Measurements from ENCODE around the gene BCL2L15. TPM values are rescaled to one million over a fixed set of nuclear protein-coding genes. Genes with fewer than 3 reads are reported as not detected.
A peak's percentile ranks its signal among the peaks of the same experiment; 100 is the strongest.

The BCL2L15 gene
- polyA plus RNA-seq, 4 donors, result 14.8 to 214 (median 132) TPM

GRCh38 chr1:113904293-113904673, 16.9 kb upstream of the BCL2L15 start:
- DNase-seq, result no peak
- no peak for FAIRE-seq
- Histone ChIP-seq H3K4me3 (ENCODE audit: low read depth in 1 of 3, low read length in 3 of 3) (peak overlapping the region; percentile 13 to 80 (median 60)), H3K36me3 (ENCODE audit: control insufficient read depth in 3 of 3, insufficient read depth in 2 of 3, low read depth in 1 of 3, low read length in 3 of 3) (peaks cover 0 to 18% (median 10%) of the 10 kb centered on the region in 3 donors), H3K9me3 (ENCODE audit: control insufficient read depth in 2 of 2, insufficient read depth in 1 of 2, low read depth in 1 of 2, low read length in 1 of 2) (no peaks in the 10 kb centered on the region), H3K27ac (ENCODE audit: low read depth in 1 of 3, low read length in 2 of 3) (peak overlapping the region; percentile 86 to 92 (median 91)), H3K27me3 (ENCODE audit: control insufficient read depth in 3 of 3, insufficient read depth in 3 of 3, low read length in 3 of 3) (no peaks in the 10 kb centered on the region), H3K4me1 (ENCODE audit: control insufficient read depth in 3 of 3, insufficient read depth in 2 of 3, low read depth in 1 of 3, low read length in 2 of 3) (peaks cover 17 to 48% (median 30%) of the 10 kb centered on the region in 3 donors)
- 0 to 1% (median 0%) methylated on average over 11 of the region's 11 CpGs for WGBS, 3 donors

GRCh38 chr1:113903501-113904292, 16.3 kb upstream of the BCL2L15 start:
- 4 to 12% (median 4%) methylated on average over 7 of the region's 7 CpGs for WGBS, 3 donors
- no peaks in the 10 kb centered on the region for H3K9me3 ChIP-seq (ENCODE audit: control insufficient read depth in 2 of 2, insufficient read depth in 1 of 2, low read depth in 1 of 2, low read length in 1 of 2)
- no peak for FAIRE-seq
- H3K27ac ChIP-seq (ENCODE audit: low read depth in 1 of 3, low read length in 2 of 3), result peak overlapping the region; percentile 86 to 92 (median 91)
- H3K4me3 ChIP-seq (ENCODE audit: low read depth in 1 of 3, low read length in 3 of 3), result peak overlapping the region; percentile 29 to 80 (median 60)
- H3K27me3 ChIP-seq (ENCODE audit: control insufficient read depth in 3 of 3, insufficient read depth in 3 of 3, low read length in 3 of 3), result no peaks in the 10 kb centered on the region
- peaks cover 17 to 50% (median 34%) of the 10 kb centered on the region in 3 donors for H3K4me1 ChIP-seq (ENCODE audit: control insufficient read depth in 3 of 3, insufficient read depth in 2 of 3, low read depth in 1 of 3, low read length in 2 of 3)
- H3K36me3 ChIP-seq (ENCODE audit: control insufficient read depth in 3 of 3, insufficient read depth in 2 of 3, low read depth in 1 of 3, low read length in 3 of 3), result peaks cover 0 to 16% (median 10%) of the 10 kb centered on the region in 3 donors
- DNase-seq, result no peak

- DNase-seq (peak; percentile 74 to 91), FAIRE-seq (no peak)
- Histone ChIP-seq H3K36me3 (ENCODE audit: control insufficient read depth in 3 of 3, insufficient read depth in 2 of 3, low read depth in 1 of 3, low read length in 3 of 3) (peaks cover 8 to 18% (median 10%) of the 10 kb centered on the region in 3 donors), H3K9me3 (ENCODE audit: control insufficient read depth in 2 of 2, insufficient read depth in 1 of 2, low read depth in 1 of 2, low read length in 1 of 2) (no peaks in the 10 kb centered on the region), H3K4me1 (ENCODE audit: control insufficient read depth in 3 of 3, insufficient read depth in 2 of 3, low read depth in 1 of 3, low read length in 2 of 3) (peaks cover 17 to 50% (median 31%) of the 10 kb centered on the region in 3 donors), H3K27me3 (ENCODE audit: control insufficient read depth in 3 of 3, insufficient read depth in 3 of 3, low read length in 3 of 3) (no peaks in the 10 kb centered on the region), H3K4me3 (ENCODE audit: low read depth in 1 of 3, low read length in 3 of 3) (no peak overlapping the region), H3K27ac (ENCODE audit: low read depth in 1 of 3, low read length in 2 of 3) (peak overlapping the region; percentile 52 to 62 (median 60))
- WGBS, 3 donors, result 6 to 59% (median 24%) methylated on average over 3 of the region's 3 CpGs
Observed at GRCh38 chr1:113901191-113901590, 13.8 kb upstream of the BCL2L15 start.

- FAIRE-seq (no peak), DNase-seq (no peak)
- Histone ChIP-seq H3K9me3 (ENCODE audit: control insufficient read depth in 2 of 2, insufficient read depth in 1 of 2, low read depth in 1 of 2, low read length in 1 of 2) (no peaks in the 10 kb centered on the region), H3K36me3 (ENCODE audit: control insufficient read depth in 3 of 3, insufficient read depth in 2 of 3, low read depth in 1 of 3, low read length in 3 of 3) (peaks cover 14 to 25% (median 15%) of the 10 kb centered on the region in 3 donors), H3K4me3 (ENCODE audit: low read depth in 1 of 3, low read length in 3 of 3) (no peak overlapping the region), H3K4me1 (ENCODE audit: control insufficient read depth in 3 of 3, insufficient read depth in 2 of 3, low read depth in 1 of 3, low read length in 2 of 3) (peaks cover 20 to 48% (median 31%) of the 10 kb centered on the region in 3 donors), H3K27ac (ENCODE audit: low read depth in 1 of 3, low read length in 2 of 3) (no peak overlapping the region), H3K27me3 (ENCODE audit: control insufficient read depth in 3 of 3, insufficient read depth in 3 of 3, low read length in 3 of 3) (no peaks in the 10 kb centered on the region)
Observed at GRCh38 chr1:113899111-113899510, 11.7 kb upstream of the BCL2L15 start.

- no peaks in the 10 kb centered on the region for H3K9me3 ChIP-seq (ENCODE audit: control insufficient read depth in 2 of 2, insufficient read depth in 1 of 2, low read depth in 1 of 2, low read length in 1 of 2)
- peaks cover 14 to 29% (median 15%) of the 10 kb centered on the region in 3 donors for H3K36me3 ChIP-seq (ENCODE audit: control insufficient read depth in 3 of 3, insufficient read depth in 2 of 3, low read depth in 1 of 3, low read length in 3 of 3)
- no peak overlapping the region for H3K27ac ChIP-seq (ENCODE audit: low read depth in 1 of 3, low read length in 2 of 3)
- 92 to 100% (median 95%) methylated on average over 1 of the region's 1 CpG for WGBS, 3 donors
- FAIRE-seq, result no peak
- H3K4me3 ChIP-seq (ENCODE audit: low read depth in 1 of 3, low read length in 3 of 3), result no peak overlapping the region
- no peak for DNase-seq
- no peaks in the 10 kb centered on the region for H3K27me3 ChIP-seq (ENCODE audit: control insufficient read depth in 3 of 3, insufficient read depth in 3 of 3, low read length in 3 of 3)
- peaks cover 18 to 40% (median 25%) of the 10 kb centered on the region in 3 donors for H3K4me1 ChIP-seq (ENCODE audit: control insufficient read depth in 3 of 3, insufficient read depth in 2 of 3, low read depth in 1 of 3, low read length in 2 of 3)
Observed at GRCh38 chr1:113898241-113898814, 10.9 kb upstream of the BCL2L15 start.

- 94 to 96% (median 94%) methylated on average over 8 of the region's 8 CpGs for WGBS, 3 donors
- DNase-seq, result no peak
- Histone ChIP-seq H3K27ac (ENCODE audit: low read depth in 1 of 3, low read length in 2 of 3) (no peak overlapping the region), H3K4me3 (ENCODE audit: low read depth in 1 of 3, low read length in 3 of 3) (no peak overlapping the region), H3K27me3 (ENCODE audit: control insufficient read depth in 3 of 3, insufficient read depth in 3 of 3, low read length in 3 of 3) (no peaks in the 10 kb centered on the region), H3K4me1 (ENCODE audit: control insufficient read depth in 3 of 3, insufficient read depth in 2 of 3, low read depth in 1 of 3, low read length in 2 of 3) (peaks cover 12 to 23% (median 13%) of the 10 kb centered on the region in 3 donors), H3K9me3 (ENCODE audit: control insufficient read depth in 2 of 2, insufficient read depth in 1 of 2, low read depth in 1 of 2, low read length in 1 of 2) (no peaks in the 10 kb centered on the region), H3K36me3 (ENCODE audit: control insufficient read depth in 3 of 3, insufficient read depth in 2 of 3, low read depth in 1 of 3, low read length in 3 of 3) (peaks cover 13 to 26% (median 14%) of the 10 kb centered on the region in 3 donors)
- no peak for FAIRE-seq
Observed at GRCh38 chr1:113895961-113896360, 8.6 kb upstream of the BCL2L15 start.

GRCh38 chr1:113895098-113895497, 7.7 kb upstream of the BCL2L15 start:
- H3K9me3 ChIP-seq (ENCODE audit: control insufficient read depth in 2 of 2, insufficient read depth in 1 of 2, low read depth in 1 of 2, low read length in 1 of 2), result no peaks in the 10 kb centered on the region
- no peak overlapping the region for H3K4me3 ChIP-seq (ENCODE audit: low read depth in 1 of 3, low read length in 3 of 3)
- H3K4me1 ChIP-seq (ENCODE audit: control insufficient read depth in 3 of 3, insufficient read depth in 2 of 3, low read depth in 1 of 3, low read length in 2 of 3), result peaks cover 8 to 14% (median 11%) of the 10 kb centered on the region in 3 donors
- FAIRE-seq (no peak), DNase-seq (no peak)
- 84 to 95% (median 95%) methylated on average over 6 of the region's 6 CpGs for WGBS, 3 donors
- H3K27ac ChIP-seq (ENCODE audit: low read depth in 1 of 3, low read length in 2 of 3), result no peak overlapping the region
- H3K27me3 ChIP-seq (ENCODE audit: control insufficient read depth in 3 of 3, insufficient read depth in 3 of 3, low read length in 3 of 3), result no peaks in the 10 kb centered on the region
- H3K36me3 ChIP-seq (ENCODE audit: control insufficient read depth in 3 of 3, insufficient read depth in 2 of 3, low read depth in 1 of 3, low read length in 3 of 3), result peaks cover 11 to 25% (median 14%) of the 10 kb centered on the region in 3 donors

GRCh38 chr1:113893267-113893666, 5.9 kb upstream of the BCL2L15 start:
- peak overlapping the region in 1 of 3 donors; percentile 32 for H3K27ac ChIP-seq (ENCODE audit: low read depth in 1 of 3, low read length in 2 of 3)
- peaks cover 0 to 13% (median 7%) of the 10 kb centered on the region in 3 donors for H3K4me1 ChIP-seq (ENCODE audit: control insufficient read depth in 3 of 3, insufficient read depth in 2 of 3, low read depth in 1 of 3, low read length in 2 of 3)
- peaks cover 6 to 21% (median 14%) of the 10 kb centered on the region in 3 donors for H3K36me3 ChIP-seq (ENCODE audit: control insufficient read depth in 3 of 3, insufficient read depth in 2 of 3, low read depth in 1 of 3, low read length in 3 of 3)
- 40 to 80% (median 44%) methylated on average over 3 of the region's 3 CpGs for WGBS, 3 donors
- H3K9me3 ChIP-seq (ENCODE audit: control insufficient read depth in 2 of 2, insufficient read depth in 1 of 2, low read depth in 1 of 2, low read length in 1 of 2), result no peaks in the 10 kb centered on the region
- no peaks in the 10 kb centered on the region for H3K27me3 ChIP-seq (ENCODE audit: control insufficient read depth in 3 of 3, insufficient read depth in 3 of 3, low read length in 3 of 3)
- DNase-seq (peak in 1 of 2 donors; percentile 65), FAIRE-seq (no peak)
- H3K4me3 ChIP-seq (ENCODE audit: low read depth in 1 of 3, low read length in 3 of 3), result no peak overlapping the region

Measured in small intestine (tissue), 7 donors.